Suprapubic skin (tissue), 3 donors: ENCODE measurements around the gene ACSL5.

Experiments used
- CTCF ChIP-seq, 2 donors: fragments of 200-600 bp in 1 of 2; fragments of 450-650 bp in 1 of 2; sonication (generic) in 1 of 2; IDR thresholded peaks; one replicate each; pipeline ENCODE4 v1.5.1; 2016 to 2019; ENCODE audit warnings: antibody characterized with exemption in 2 of 2, mild to moderate bottlenecking in 1 of 2, moderate library complexity in 1 of 2
- POLR2AphosphoS5 ChIP-seq, 3 donors: sonication (generic); formaldehyde crosslinking; IDR thresholded peaks; one replicate each; pipeline ENCODE4 v1.6.1; 2017; ENCODE audit warnings: antibody characterized with exemption in 3 of 3

GRCh38 chr10:112376396-112376790 lies 2.5 kb downstream of the ACSL5 start:
- TF ChIP-seq CTCF (IDR thresholded peaks at IDR 0.05): no peak
- no peak for TF ChIP-seq POLR2AphosphoS5 (IDR thresholded peaks at IDR 0.05)
